T-helper 1 cell treated with Interleukin-12 subunit alpha and Interleukin-12 subunit beta and Interleukin-4 antibody, amounts not matched to agents 30 μg/mL and 1 μg/mL, for 36 hours (primary cell): ENCODE data around the gene THBS3.
"Not testable (repeated sequence)": the region's sequence is repeated elsewhere in the genome, so short reads cannot be mapped to it uniquely, and the experiment has no call there.

Source experiments
- H3K27ac Mint-ChIP-seq: one replicate; pipeline ENCODE4 v1.8.0; 2021; ENCODE audit warnings: mild to moderate bottlenecking, mixed read lengths
- H3K27me3 Mint-ChIP-seq: one replicate; pipeline ENCODE4 v1.8.0; 2021; ENCODE audit warnings: low read depth, mixed read lengths
- H3K36me3 Mint-ChIP-seq: one replicate; pipeline ENCODE4 v1.8.0; 2021; ENCODE audit warnings: low read depth, mixed read lengths
- H3K4me1 Mint-ChIP-seq: one replicate; pipeline ENCODE4 v1.8.0; 2021; ENCODE audit warnings: low read depth, mixed read lengths
- H3K4me3 Mint-ChIP-seq: one replicate; pipeline ENCODE4 v1.8.0; 2021; ENCODE audit warnings: mild to moderate bottlenecking, moderate library complexity, mixed read lengths
- H3K9me3 Mint-ChIP-seq: one replicate; pipeline ENCODE4 v1.8.0; 2021; ENCODE audit warnings: mixed read lengths

THBS3 gene

DNA sequence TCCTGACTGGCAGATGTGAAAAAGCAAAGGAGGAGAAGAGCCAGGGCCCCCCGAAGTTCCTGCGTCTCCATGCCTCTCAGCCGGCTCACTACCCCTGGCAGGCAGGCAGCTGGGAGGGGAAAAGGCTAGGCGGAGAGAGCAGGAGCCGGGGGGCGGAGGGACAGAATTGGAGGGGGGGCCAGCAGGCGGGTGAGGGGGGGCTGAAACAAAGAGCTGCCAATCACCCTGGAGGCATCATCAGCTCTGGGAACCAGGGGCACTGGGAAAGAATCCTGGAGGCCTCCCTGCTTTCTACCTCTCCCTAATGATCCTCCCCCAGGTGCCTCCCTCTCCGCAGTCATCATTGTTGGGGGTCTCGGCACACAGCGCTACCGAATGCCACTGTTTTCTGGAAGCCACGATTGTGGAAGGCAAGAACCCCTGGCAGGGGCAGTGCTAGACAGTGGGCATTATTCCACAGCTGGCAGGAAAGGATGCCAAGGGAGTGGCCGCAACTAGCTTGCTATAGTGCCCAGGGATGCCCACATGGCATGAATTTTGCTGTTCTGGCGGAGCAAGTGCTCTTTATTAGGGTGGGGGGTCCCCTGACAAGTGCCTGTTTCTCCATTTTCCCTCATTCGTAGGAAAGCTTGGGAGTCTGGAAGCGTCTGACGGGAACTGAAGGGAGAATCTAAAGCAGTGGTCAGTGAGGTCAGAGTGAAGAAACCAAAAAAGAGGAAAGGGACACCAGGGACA, at the start of gene THBS3:
TSS of gene THBS3 (minus strand) at position 92 of the 735 bp plus-strand sequence. CDS start at position 71, 21 bp downstream.
- Mint-ChIP-seq H3K4me1 (peaks cover 24% of the 10 kb centered on the region), H3K36me3 (peaks cover 3% of the 10 kb centered on the region), H3K27ac (peak within 1 kb of the TSS; percentile 93), H3K27me3 (no peaks in the 10 kb centered on the region), H3K9me3 (no peaks in the 10 kb centered on the region), H3K4me3 (peak within 1 kb of the TSS; percentile 84)

DNA sequence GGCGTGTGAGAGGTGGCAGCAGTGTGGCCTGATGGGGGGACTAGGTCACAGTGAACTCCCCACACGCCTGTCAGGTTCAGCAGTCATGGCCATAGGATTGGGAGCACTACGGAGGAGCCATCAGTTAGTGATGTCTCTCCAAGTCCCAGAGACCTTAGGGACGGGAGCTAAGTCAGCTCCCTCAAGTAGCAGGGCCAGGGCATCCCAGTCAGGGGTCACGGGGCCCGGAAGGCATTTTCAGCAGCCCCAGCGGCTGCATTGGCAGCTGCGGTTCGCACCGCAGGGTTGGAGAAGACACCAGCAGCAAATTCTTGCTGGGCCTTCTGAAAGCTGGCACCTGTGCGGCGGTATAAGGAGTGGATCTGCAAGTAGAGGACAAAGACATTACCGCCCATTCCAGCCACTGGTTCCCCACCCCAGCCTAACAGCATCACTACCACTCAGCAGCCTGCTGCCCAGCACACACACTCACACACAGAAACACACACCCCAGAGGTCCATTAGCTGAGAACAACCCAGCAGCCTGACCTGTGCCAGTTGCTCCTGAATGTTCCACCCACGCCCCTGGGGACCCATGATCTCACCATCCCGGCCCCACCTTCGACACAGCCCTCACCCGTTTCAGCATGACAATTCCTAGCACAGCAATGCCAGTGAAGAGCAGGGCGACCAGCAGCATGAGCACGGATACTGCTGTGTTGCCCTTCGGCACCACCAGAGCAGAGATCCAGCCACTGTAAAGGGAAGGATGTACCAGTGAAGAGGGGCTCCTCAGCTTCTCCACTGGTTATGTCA, 48.6 kb upstream of the THBS3 start:
- Mint-ChIP-seq H3K9me3 (no peaks in the 10 kb centered on the region), H3K27ac (no peak overlapping the region), H3K4me1 (peaks cover 41% of the 10 kb centered on the region), H3K36me3 (peaks cover 28% of the 10 kb centered on the region), H3K4me3 (peak overlapping the region; percentile 77), H3K27me3 (no peaks in the 10 kb centered on the region)

- Mint-ChIP-seq H3K4me1 (peaks cover 40% of the 10 kb centered on the region), H3K9me3 (no peaks in the 10 kb centered on the region), H3K4me3 (peak within 1 kb of the TSS; percentile 80), H3K27ac (peak within 1 kb of the TSS; percentile 73), H3K36me3 (peaks cover 23% of the 10 kb centered on the region), H3K27me3 (no peaks in the 10 kb centered on the region)
These were observed 47.7 kb upstream of the THBS3 start, which contains the start of gene ENTREP3 for GRCh38 chr1:155255243-155256007. TSS of gene ENTREP3 (minus strand) at chr1:155255483. CDS start at chr1:155254877, 606 bp downstream.

GRCh38 chr1:155254714-155255242, 47.1 kb upstream of the THBS3 start:
- Mint-ChIP-seq H3K27me3 (no peaks in the 10 kb centered on the region), H3K9me3 (no peaks in the 10 kb centered on the region), H3K27ac (peak overlapping the region; percentile 36), H3K4me3 (peak overlapping the region; percentile 80), H3K36me3 (peaks cover 18% of the 10 kb centered on the region), H3K4me1 (peaks cover 39% of the 10 kb centered on the region)

GRCh38 chr1:155254228-155254713, 46.6 kb upstream of the THBS3 start:
- Mint-ChIP-seq H3K27ac (peak overlapping the region; percentile 73), H3K36me3 (peaks cover 18% of the 10 kb centered on the region), H3K9me3 (no peaks in the 10 kb centered on the region), H3K27me3 (no peaks in the 10 kb centered on the region), H3K4me3 (peak overlapping the region; percentile 80), H3K4me1 (peaks cover 39% of the 10 kb centered on the region)

- no peaks in the 10 kb centered on the region for H3K9me3 Mint-ChIP-seq
- peaks cover 18% of the 10 kb centered on the region for H3K36me3 Mint-ChIP-seq
- no peak overlapping the region for H3K27ac Mint-ChIP-seq
- no peaks in the 10 kb centered on the region for H3K27me3 Mint-ChIP-seq
- peak overlapping the region; percentile 80 for H3K4me3 Mint-ChIP-seq
- H3K4me1 Mint-ChIP-seq, result peaks cover 39% of the 10 kb centered on the region
These were observed 46.1 kb upstream of the THBS3 start for GRCh38 chr1:155253797-155254196.

GRCh38 chr1:155253208-155253607, 45.5 kb upstream of the THBS3 start:
- peak overlapping the region; percentile 80 for H3K4me3 Mint-ChIP-seq
- peaks cover 14% of the 10 kb centered on the region for H3K36me3 Mint-ChIP-seq
- no peaks in the 10 kb centered on the region for H3K27me3 Mint-ChIP-seq
- H3K4me1 Mint-ChIP-seq, result peaks cover 39% of the 10 kb centered on the region
- H3K27ac Mint-ChIP-seq, result no peak overlapping the region
- no peaks in the 10 kb centered on the region for H3K9me3 Mint-ChIP-seq

DNA sequence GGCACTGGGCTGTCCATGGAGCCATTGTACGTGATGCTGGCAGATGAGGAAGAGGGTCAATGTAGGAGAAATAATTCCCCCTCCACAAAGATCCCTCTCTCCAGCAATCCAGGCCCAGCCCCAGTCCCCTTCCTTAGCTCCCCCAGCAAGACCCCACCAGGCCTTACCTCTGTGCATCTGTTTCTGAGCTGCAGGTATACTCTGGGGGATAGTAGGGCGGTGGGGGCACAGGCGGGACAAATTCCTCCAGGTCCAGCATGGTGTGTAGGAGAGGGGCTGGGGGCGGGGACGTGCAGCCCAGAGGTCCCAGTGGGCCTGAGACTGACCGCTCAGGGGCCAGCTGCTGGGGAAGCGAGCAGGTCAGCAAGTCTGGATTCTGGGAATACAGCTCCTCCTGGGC, 43.9 kb upstream of the THBS3 start:
- Mint-ChIP-seq H3K27ac (no peak overlapping the region), H3K36me3 (peaks cover 6% of the 10 kb centered on the region), H3K4me1 (peaks cover 35% of the 10 kb centered on the region), H3K9me3 (no peaks in the 10 kb centered on the region), H3K27me3 (no peaks in the 10 kb centered on the region), H3K4me3 (no peak overlapping the region)

- no peak overlapping the region for H3K27ac Mint-ChIP-seq
- H3K9me3 Mint-ChIP-seq, result no peaks in the 10 kb centered on the region
- H3K4me1 Mint-ChIP-seq, result peaks cover 34% of the 10 kb centered on the region
These were observed 43.1 kb upstream of the THBS3 start for GRCh38 chr1:155250633-155251449.

DNA sequence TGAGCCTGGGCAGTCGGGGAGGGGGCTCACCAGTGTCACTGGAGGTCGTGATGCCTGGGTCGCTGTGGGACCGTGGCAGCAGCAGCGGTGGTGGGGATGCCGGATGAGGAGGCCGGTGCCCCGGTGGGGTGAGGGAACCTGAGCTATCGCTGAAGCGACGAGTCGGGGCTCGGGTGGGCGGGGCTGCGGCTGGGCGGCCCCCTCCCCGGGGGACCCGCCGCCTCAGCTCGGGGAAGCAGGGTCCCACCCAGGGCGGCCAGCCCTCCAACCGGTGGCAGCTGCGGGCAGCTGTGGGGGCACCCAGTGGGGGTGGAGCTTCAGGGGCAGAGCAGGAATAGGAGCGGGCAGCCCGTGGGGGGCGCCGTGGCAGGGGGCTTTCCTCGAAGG, 42.5 kb upstream of the THBS3 start:
- Mint-ChIP-seq H3K9me3 (no peaks in the 10 kb centered on the region), H3K4me3 (peak overlapping the region; percentile 72), H3K27me3 (no peaks in the 10 kb centered on the region), H3K36me3 (peaks cover 7% of the 10 kb centered on the region), H3K27ac (peak overlapping the region; percentile 59), H3K4me1 (peaks cover 35% of the 10 kb centered on the region)

More at GRCh38 chr1:155250633-155251449, 43.1 kb upstream of the THBS3 start:
- Mint-ChIP-seq H3K27me3 (no peaks in the 10 kb centered on the region), H3K36me3 (peaks cover 7% of the 10 kb centered on the region), H3K4me3 (peak overlapping the region; percentile 48)

- peaks cover 4% of the 10 kb centered on the region for H3K27me3 Mint-ChIP-seq
- no peaks in the 10 kb centered on the region for H3K9me3 Mint-ChIP-seq
- no peak overlapping the region for H3K27ac Mint-ChIP-seq
- H3K4me1 Mint-ChIP-seq, result peaks cover 30% of the 10 kb centered on the region
- H3K4me3 Mint-ChIP-seq, result no peak overlapping the region
- peaks cover 9% of the 10 kb centered on the region for H3K36me3 Mint-ChIP-seq
These were observed 40.2 kb upstream of the THBS3 start for GRCh38 chr1:155247667-155248553.

DNA sequence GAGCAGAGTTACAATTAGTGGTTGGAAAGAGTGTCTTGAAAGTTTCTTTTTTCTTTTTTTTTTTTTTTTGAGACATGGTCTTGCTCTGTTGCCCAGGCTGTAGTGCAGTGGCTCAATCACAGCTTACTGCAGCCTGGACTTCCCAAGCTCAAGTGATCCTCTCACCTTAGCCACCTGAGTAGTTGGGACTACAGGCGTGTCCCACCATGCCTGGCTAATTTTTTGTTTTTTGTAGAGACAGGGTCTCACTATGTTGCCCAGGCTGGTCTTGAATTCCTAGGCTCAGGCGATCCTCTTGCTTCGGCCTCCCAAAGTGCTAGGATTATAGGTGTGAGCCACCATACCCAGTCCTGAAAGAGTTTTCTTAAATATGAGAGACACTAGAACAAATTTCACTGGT, 39.1 kb upstream of the THBS3 start:
- not testable (repeated sequence) for H3K27ac Mint-ChIP-seq, H3K36me3 Mint-ChIP-seq, H3K27me3 Mint-ChIP-seq, H3K9me3 Mint-ChIP-seq, H3K4me3 Mint-ChIP-seq
- H3K4me1 Mint-ChIP-seq, result peaks cover 34% of the 10 kb centered on the region

- Mint-ChIP-seq H3K27me3 (peaks cover 4% of the 10 kb centered on the region), H3K4me3 (peak overlapping the region; percentile 83), H3K9me3 (no peaks in the 10 kb centered on the region), H3K27ac (peak overlapping the region; percentile 92), H3K36me3 (peaks cover 13% of the 10 kb centered on the region), H3K4me1 (peaks cover 42% of the 10 kb centered on the region)
These were observed 37.4 kb upstream of the THBS3 start for GRCh38 chr1:155245163-155245524.
